ENCODE results near the gene HSPH1.

Gene HSPH1

GRCh38 chr13:31175847-31176532, 14.3 kb upstream of the HSPH1 start:
- no peak for DNase-seq

DNA sequence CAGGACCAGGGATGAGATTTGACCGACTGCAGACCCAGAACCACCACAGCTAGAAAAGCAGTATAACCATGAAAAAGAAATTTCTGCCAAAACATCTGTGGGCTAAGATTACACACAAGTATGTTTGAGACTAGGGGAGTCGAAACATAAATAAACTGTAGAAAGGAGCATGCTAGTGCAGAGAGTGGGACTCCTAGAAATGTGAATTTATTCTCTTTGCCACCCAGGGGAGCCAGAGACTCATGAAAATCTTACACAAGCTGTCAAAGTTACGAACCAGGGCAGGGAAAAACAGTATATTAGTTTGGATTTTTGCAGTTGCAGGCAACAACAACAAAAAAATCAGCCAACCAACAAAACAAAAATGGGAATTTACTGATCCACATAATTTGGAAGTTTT, 12.3 kb upstream of the HSPH1 start:
- DNase-seq: no peak

DNA sequence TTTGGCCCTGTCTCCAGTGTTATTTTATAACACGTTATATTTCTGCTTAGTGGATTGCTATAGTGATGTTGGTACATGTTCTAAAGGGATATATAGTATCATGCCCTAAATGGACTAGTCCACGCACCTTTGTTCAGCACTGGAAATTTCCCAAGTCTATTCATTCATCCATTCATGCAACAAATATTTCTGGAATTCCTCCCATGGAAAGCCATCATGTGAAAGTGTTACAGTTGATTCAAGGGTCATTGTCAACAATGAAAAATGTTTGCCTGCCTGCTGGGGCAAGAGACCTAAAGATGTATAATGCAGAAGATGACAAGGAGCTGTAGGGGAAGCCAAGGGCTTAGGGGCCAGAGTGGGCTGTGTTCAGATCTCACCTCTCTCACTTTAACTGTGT, 10.8 kb upstream of the HSPH1 start:
- DNase-seq: no peak

DNA sequence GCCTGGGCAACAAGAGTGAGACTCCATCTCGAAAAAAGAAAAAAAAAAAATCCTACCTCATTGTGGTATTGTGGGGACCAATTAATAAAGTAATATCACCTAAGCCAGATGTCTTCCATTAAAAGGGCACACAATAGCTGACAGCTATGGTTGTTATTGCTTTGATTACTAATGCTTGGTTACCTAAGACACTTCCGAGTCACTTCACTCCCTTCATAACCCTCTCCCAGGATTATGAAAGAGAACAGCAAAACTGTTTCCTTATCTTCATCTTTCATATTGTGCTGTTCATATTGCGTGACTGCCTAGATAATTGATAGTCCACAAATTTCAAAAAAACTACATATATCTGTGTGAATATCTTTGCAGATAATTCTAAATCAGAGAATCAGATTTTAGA, 10.3 kb upstream of the HSPH1 start:
- DNase-seq: no peak

DNA sequence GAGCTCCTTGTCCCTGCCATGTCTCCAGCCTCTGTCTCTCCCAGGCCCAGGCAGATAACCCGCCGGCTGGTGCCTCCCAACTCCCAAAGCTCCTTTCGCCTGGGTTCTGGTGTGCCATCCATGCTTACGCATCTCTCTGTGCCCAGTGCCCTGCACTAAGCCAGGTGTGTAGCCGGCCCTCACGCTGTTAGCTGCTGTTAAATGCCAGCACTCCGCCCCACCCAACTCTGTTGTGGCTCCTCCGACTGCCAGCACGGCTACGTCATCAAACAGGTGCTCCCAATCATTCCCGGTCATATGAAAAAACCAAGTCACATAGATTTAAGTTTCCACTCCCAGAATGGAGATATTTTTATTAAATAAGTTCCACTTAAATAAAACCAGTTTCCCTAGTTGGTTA, 7.0 kb upstream of the HSPH1 start:
- no peak for DNase-seq

GRCh38 chr13:31168166-31168565, 6.5 kb upstream of the HSPH1 start:
- no peak for DNase-seq

- no peak for DNase-seq
These were observed 5.8 kb upstream of the HSPH1 start for GRCh38 chr13:31167490-31167889.

DNA sequence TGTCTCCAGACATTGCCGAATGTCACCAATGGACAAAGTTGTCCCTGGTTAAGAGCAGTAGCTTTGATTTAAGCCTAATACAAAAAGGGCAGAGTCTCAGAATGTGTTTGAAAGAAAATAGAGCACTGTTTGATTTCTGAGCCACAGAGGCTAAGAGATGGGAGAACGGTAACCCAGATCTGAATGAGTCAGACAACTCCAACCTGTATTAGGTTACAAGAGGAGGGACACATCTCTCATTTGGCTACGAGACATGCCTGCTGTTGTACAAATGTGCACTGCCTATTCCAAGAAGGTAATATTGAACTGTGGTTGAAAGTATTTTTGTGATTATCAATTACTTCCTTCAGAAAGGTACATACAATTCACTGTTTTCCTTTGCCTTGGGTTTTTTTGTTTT, 4.9 kb upstream of the HSPH1 start:
- no peak for DNase-seq

- peak; percentile 97 for DNase-seq
These were observed 676 bp upstream of the HSPH1 start for GRCh38 chr13:31162151-31163008.

GRCh38 chr13:31160857-31161556, 697 bp downstream of the HSPH1 start:
- DNase-seq: peak; percentile 71

- DNase-seq: no peak
These were observed 2.4 kb downstream of the HSPH1 start for GRCh38 chr13:31159306-31159705.

DNA sequence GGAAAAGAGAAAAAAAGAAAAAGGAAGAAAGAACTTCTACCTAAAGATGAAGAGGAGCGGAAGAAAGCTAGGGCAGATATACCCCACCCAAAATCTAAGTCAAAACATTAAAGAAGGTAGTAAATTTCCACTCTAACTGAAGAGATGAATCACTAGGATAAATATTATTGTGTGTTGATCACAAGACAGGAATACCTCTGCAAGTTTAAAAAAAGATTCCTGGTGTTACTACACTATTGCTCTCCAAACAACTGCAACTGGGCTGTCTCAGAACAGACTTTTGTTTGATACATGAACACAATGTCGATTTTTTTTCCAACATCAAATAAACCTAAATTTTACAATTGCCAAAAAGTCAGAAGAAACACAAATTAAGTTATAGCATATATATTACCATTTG, 6.8 kb downstream of the HSPH1 start:
- DNase-seq: no peak

- no peak for DNase-seq
These were observed 9.9 kb downstream of the HSPH1 start for GRCh38 chr13:31151837-31152236.

- DNase-seq: no peak
These were observed 11.3 kb downstream of the HSPH1 start for GRCh38 chr13:31150315-31150985.

- DNase-seq: no peak
These were observed 12.1 kb downstream of the HSPH1 start for GRCh38 chr13:31149604-31150003.

GRCh38 chr13:31145417-31145816, 16.3 kb downstream of the HSPH1 start:
- DNase-seq: no peak

GRCh38 chr13:31138515-31138914, 23.2 kb downstream of the HSPH1 start:
- no peak for DNase-seq

GRCh38 chr13:31136724-31137123, 25.0 kb downstream of the HSPH1 start:
- DNase-seq: no peak

GRCh38 chr13:31134039-31134711, 27.5 kb downstream of the HSPH1 start:
- DNase-seq: no peak

DNA sequence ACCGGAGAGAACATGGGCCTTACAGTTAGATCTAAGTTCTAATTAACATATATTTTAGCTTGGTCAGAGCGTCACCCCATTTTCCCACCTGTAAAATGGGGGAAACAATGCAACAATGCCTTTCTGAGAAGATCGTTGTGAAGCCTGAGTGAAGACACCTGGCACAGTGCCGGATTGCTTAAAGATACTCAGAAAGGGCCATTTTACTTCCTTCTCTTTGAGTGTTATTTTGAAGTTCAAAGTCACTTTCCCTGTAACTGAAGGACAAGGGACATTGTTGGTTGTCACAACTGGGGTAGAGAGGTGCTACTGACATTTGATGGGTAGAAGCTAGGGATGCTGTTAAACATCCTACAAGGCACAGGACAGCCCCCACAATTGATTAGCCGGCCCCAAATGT, 28.1 kb downstream of the HSPH1 start:
- no peak for DNase-seq

- no peak for DNase-seq
These were observed 30.2 kb downstream of the HSPH1 start for GRCh38 chr13:31131470-31131961.

- DNase-seq: no peak
These were observed 32.3 kb downstream of the HSPH1 start for GRCh38 chr13:31129419-31129818.

DNA sequence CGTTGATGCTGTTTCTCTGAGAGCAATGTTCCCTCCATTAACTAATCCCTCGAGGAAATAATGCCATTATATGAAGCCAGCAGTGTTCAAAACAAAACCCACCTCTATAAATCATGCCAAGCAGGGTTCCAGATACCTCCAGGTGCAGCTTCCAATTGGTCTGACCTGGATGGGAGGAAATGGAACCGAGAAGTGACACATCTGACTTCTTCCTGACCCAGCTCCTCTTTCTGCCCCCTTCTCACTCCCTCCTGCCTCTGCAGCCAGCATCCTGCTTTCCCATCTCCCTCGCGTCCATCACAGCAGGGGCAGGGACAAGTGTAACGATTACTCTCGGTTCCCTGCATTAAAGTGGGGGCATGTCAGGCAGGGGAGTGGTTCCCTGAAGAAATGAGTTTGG, 37.5 kb downstream of the HSPH1 start:
- DNase-seq: no peak
